Left lung (tissue), 10 donors: ENCODE results near the gene ENOX1. TPM values are rescaled to one million over a fixed set of nuclear protein-coding genes. Genes with fewer than 3 reads are reported as not detected.
A peak's percentile ranks its signal among the peaks of the same experiment; 100 is the strongest.

Experiments used
- ATAC-seq: fragments of 200-7000 bp; cut with Tn5 transposase; one replicate; pipeline ENCODE4 v1.9.1; 2020; ENCODE audit warnings: moderate library complexity
- DNase-seq, 4 donors: peaks; one replicate each; pipeline ENCODE4 v3.0.0-alpha.2; 2013 to 2020
- H3K27ac ChIP-seq, 2 donors: fragments of 200-600 bp; sonication (generic) in 1 of 2; one replicate each; pipeline versions ENCODE4 v1.5.0 to v1.8.0; 2020 to 2021
- H3K27me3 ChIP-seq, 2 donors: fragments of 200-600 bp; sonication (generic) in 1 of 2; one replicate each; pipeline versions ENCODE4 v1.5.0 to v1.8.0; 2020 to 2021
- H3K36me3 ChIP-seq, 2 donors: fragments of 200-600 bp; sonication (generic) in 1 of 2; one replicate each; pipeline versions ENCODE4 v1.5.0 to v1.8.0; 2020 to 2021
- H3K4me1 ChIP-seq, 2 donors: fragments of 200-600 bp; one replicate each; pipeline ENCODE4 v1.8.0; 2021
- H3K4me3 ChIP-seq, 2 donors: fragments of 200-600 bp; sonication (generic) in 1 of 2; one replicate each; pipeline versions ENCODE4 v1.5.0 to v1.8.0; 2020 to 2021; ENCODE audit warnings: mild to moderate bottlenecking in 1 of 2
- H3K9me3 ChIP-seq, 2 donors: fragments of 200-600 bp; sonication (generic) in 1 of 2; one replicate each; pipeline versions ENCODE4 v1.5.0 to v1.8.0; 2020 to 2021
- CTCF ChIP-seq, 2 donors: fragments of 200-600 bp; sonication (generic) in 1 of 2; IDR thresholded peaks; one replicate each; pipeline versions ENCODE4 v1.5.0 to v1.8.0; 2021; ENCODE audit warnings: antibody characterized with exemption in 2 of 2
- intact Hi-C, 2 donors: fragments of 100-400 bp; cut with DNase I; formaldehyde crosslinking; loops; one replicate each; pipeline versions ENCODE4 v1.11.2 to v1.14.2; 2022
- polyA plus RNA-seq, 6 donors: library from polyadenylated mRNA; unstranded; fragments of 120-200 nt; gene quantifications; one replicate each; pipeline ENCODE4 v1.2.1, GENCODE V29; 2013; ENCODE audit not compliant: insufficient read length in 6 of 6
- total RNA-seq, 2 donors: library from RNA; stranded (reverse); fragmentation: NEBNext Ultra II Directional; extraction: Animal tissue kit (Norgen Biotek cat#: 25700); gene quantifications; one replicate each; pipeline ENCODE4 v1.2.1, GENCODE V29; 2021
- donor health status: DM: no; HTN: yes; CAD: no.
- donor health status: DM: no; HTN: no; CAD: no.

The ENOX1 gene
- total and polyA plus RNA-seq, 8 donors, result 1.5 to 9.0 (median 6.8) TPM

DNA sequence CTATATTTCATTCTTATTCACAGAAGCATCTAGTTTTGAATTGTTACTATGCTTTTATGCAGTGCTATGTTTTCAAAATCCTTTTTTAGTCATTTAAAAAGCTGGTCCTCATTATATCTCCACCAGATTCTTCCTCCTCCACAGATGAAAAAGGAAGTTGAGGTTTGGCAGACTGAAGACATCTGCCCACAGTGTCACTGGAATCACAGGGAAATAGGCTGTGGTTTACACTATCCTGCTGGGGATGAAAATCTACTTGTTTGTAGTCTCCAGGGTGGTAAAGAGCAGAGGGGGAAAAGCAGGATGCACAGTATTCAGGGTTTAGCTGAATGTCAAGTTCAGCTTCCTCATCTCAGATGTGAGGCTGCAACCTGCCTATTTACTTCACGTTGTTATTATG, 412.2 kb downstream of the ENOX1 start:
- H3K4me3 ChIP-seq, result no peak overlapping the region
- peaks cover 0 to 6% of the 10 kb centered on the region in 2 donors for H3K4me1 ChIP-seq
- no peak for DNase-seq
- intact Hi-C loops, result no loop called here
- TF ChIP-seq CTCF (IDR thresholded peaks at IDR 0.05), result no peak
- no peak overlapping the region for H3K27ac ChIP-seq
- peak; percentile 64 for ATAC-seq
- peaks cover 0 to 4% of the 10 kb centered on the region in 2 donors for H3K27me3 ChIP-seq
- peaks cover 0 to 5% of the 10 kb centered on the region in 2 donors for H3K9me3 ChIP-seq
- H3K36me3 ChIP-seq, result no peaks in the 10 kb centered on the region

- Histone ChIP-seq H3K27me3 (peaks cover 0 to 4% of the 10 kb centered on the region in 2 donors), H3K4me1 (peaks cover 0 to 6% of the 10 kb centered on the region in 2 donors), H3K9me3 (no peaks in the 10 kb centered on the region), H3K36me3 (no peaks in the 10 kb centered on the region), H3K4me3 (no peak overlapping the region), H3K27ac (no peak overlapping the region)
- no peak for DNase-seq
- intact Hi-C loops, result no loop called here
- ATAC-seq, result no peak
- no peak for TF ChIP-seq CTCF (IDR thresholded peaks at IDR 0.05)
These were observed 413.4 kb downstream of the ENOX1 start for GRCh38 chr13:43373400-43373799.

GRCh38 chr13:43370842-43371241, 415.9 kb downstream of the ENOX1 start:
- Histone ChIP-seq H3K27me3 (peaks cover 0 to 4% of the 10 kb centered on the region in 2 donors), H3K9me3 (no peaks in the 10 kb centered on the region), H3K36me3 (no peaks in the 10 kb centered on the region), H3K4me3 (no peak overlapping the region), H3K27ac (no peak overlapping the region), H3K4me1 (peaks cover 4 to 10% of the 10 kb centered on the region in 2 donors)
- no peak for DNase-seq
- ATAC-seq, result no peak
- intact Hi-C loops, result no loop called here
- no peak for TF ChIP-seq CTCF (IDR thresholded peaks at IDR 0.05)

DNA sequence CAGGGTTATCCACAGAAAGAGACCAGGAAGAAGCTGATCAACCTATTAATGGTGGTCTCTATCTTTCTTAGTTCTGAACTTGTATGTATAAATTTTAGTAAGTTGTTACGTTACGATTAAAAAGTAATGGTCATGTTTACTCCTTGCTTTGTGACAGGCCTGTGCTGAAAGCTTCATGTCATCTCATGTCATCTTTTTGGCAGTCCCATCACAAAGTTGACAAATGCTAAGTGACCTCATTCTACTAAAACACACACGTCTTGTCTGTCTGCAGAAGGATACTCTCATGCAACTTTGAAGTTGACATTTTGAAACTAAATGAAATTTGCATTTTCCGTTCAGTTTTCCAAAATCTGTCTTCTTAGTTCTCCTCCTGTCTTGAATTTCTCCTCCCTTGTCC, 417.5 kb downstream of the ENOX1 start:
- no peak for ATAC-seq
- TF ChIP-seq CTCF (IDR thresholded peaks at IDR 0.05), result no peak
- Histone ChIP-seq H3K36me3 (no peaks in the 10 kb centered on the region), H3K27me3 (peaks cover 0 to 4% of the 10 kb centered on the region in 2 donors), H3K4me3 (no peak overlapping the region), H3K27ac (no peak overlapping the region), H3K9me3 (no peaks in the 10 kb centered on the region), H3K4me1 (peaks cover 4 to 7% of the 10 kb centered on the region in 2 donors)
- intact Hi-C loops, result no loop called here
- no peak for DNase-seq

DNA sequence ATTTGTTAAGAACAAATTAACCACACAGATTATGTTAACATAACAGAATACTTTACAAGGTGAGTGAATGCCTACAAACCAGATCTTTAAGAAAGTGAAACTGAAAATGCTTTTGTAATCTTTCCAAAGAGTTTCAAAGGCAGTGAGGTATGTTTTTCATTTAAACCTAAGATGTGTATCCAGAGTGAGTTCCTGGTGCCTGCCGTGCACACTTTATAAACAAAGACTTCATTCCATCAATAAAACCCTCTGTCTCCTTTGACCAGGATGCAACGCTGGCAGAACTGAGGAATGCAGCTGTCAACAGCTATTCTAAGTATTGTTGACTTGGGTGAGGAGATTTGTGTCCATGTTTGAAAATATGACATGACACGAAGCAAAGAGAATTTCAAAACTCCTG, 418.8 kb downstream of the ENOX1 start:
- Histone ChIP-seq H3K9me3 (no peaks in the 10 kb centered on the region), H3K27me3 (peaks cover 0 to 4% of the 10 kb centered on the region in 2 donors), H3K4me1 (peaks cover 4 to 5% of the 10 kb centered on the region in 2 donors), H3K4me3 (peak overlapping the region in 1 of 2 donors; percentile 3), H3K27ac (no peak overlapping the region), H3K36me3 (no peaks in the 10 kb centered on the region)
- no peak for DNase-seq
- intact Hi-C loops, result no loop called here
- TF ChIP-seq CTCF (IDR thresholded peaks at IDR 0.05), result no peak
- ATAC-seq, result peak; percentile 60
